Measurements from ENCODE around the gene NAP1L2.
"Not testable (repeated sequence)": the region's sequence is repeated elsewhere in the genome, so short reads cannot be mapped to it uniquely, and the experiment has no call there.

The NAP1L2 gene, protein sequence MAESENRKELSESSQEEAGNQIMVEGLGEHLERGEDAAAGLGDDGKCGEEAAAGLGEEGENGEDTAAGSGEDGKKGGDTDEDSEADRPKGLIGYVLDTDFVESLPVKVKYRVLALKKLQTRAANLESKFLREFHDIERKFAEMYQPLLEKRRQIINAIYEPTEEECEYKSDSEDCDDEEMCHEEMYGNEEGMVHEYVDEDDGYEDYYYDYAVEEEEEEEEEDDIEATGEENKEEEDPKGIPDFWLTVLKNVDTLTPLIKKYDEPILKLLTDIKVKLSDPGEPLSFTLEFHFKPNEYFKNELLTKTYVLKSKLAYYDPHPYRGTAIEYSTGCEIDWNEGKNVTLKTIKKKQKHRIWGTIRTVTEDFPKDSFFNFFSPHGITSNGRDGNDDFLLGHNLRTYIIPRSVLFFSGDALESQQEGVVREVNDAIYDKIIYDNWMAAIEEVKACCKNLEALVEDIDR

DNA sequence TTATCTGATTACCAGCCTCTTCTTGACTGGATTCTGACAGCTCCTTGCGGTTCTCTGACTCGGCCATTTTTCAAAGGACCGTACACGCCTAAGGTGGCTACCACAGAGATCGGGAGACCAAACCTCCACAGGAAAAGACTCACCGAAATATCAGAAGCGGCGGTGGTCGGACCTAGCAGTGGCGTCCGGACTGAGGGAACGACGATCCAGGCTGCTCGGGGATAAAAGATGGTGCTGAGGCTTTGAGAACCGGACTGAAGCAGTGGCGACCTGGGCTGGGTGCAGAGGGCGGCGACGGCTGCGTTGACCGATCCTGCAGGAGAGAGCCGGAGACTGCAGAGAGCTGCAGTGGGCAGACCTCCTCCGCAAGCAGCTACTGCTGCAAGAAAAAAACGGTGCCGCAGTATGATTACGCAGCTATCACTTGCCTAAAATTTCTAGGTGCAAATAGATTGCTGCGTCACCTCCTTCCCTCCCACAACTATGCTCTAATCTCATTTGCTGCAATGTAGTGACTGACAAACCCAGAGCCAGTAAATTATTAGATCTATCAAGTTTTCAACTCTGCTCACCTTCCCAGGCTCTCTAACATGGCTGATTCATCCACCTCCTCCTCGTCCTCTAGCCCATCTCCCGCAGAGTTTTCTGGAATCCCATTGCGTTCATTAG is at the start of gene NAP1L2:
NAP1L2 (minus strand) TSS at position 426 of the 669 bp plus-strand sequence; CDS start at position 67, 359 bp downstream.
- DNase-seq (ENCODE audit: low spot score), result no peak

DNA sequence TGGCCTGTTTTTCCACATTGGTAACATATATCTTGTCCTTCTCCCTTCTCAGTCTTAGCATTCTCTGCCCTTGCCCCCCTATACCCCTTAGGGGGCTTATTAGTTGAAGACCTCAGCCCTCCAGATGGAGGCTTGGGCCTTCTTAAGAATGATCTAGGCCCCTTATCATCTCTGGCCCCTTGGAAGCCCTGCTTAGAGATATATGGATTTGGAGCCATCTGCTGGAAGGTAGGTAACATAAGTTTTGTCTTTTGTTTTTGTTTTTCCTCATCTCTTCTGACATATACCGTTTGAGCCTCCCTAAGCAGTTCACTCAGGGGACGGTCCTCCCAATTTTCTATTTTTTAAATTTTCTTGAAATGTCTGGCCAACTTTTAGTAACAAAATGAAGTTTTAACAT is 48.3 kb upstream of the NAP1L2 start:
- no peak for DNase-seq (ENCODE audit: low spot score)

DNA sequence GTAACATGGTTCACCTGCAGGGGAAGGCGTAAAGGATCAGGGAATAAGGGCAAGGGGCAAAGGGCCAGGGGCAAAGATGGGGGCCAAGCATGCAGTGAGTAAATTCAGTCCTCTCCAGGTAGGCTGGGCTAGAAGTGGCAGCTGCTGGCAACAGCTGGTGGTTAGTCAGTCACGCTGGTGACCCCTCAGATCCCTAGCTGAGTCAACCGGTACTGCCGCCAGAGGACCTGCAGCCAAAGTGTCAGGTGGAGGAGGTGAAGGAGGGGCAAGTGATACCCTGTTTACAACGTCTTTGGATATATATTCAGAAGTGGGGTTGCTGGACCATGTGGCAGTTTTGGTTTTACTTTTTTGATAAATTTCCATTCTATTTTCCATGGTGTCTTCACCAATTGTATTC is 24.6 kb upstream of the NAP1L2 start:
- DNase-seq (ENCODE audit: low spot score), result no peak

DNA sequence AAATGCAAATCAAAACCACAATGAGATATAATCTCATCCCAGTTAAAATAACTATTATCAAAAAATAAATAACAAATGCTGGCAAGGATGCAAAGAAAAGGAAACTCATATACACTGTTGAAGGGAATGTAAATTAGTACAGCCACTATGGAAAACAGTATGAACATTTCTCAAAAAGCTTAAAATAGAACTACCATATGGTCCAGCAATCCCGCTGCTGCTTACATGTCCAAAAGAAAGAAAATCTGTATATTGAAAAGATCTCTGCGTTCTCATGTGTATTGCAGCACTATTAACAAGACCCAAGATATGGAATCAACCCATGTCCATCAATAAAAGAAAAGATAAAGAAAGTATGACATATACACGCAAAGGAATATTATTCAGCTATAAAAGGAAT is 3.0 kb upstream of the NAP1L2 start:
- no peak for DNase-seq (ENCODE audit: low spot score)

DNA sequence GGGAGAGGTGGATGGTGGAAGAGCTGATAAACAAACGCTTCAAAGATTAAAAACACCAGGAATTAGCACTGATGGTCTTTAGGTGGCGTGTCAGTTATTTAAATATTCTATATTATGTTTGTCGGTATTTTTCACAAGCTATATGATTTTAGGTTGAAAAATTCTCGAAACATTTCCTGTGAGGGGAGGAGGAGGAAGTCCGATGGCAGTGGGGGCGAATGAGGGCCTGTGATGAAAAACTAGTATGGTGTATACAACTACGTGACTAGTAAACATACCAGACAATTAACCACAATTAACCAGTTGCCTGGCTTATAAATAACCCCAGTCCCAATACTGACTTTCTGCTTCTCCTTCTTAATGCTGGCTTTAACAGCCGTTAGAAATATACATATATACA is 595 bp upstream of the NAP1L2 start:
- DNase-seq (ENCODE audit: low spot score), result no peak

DNA sequence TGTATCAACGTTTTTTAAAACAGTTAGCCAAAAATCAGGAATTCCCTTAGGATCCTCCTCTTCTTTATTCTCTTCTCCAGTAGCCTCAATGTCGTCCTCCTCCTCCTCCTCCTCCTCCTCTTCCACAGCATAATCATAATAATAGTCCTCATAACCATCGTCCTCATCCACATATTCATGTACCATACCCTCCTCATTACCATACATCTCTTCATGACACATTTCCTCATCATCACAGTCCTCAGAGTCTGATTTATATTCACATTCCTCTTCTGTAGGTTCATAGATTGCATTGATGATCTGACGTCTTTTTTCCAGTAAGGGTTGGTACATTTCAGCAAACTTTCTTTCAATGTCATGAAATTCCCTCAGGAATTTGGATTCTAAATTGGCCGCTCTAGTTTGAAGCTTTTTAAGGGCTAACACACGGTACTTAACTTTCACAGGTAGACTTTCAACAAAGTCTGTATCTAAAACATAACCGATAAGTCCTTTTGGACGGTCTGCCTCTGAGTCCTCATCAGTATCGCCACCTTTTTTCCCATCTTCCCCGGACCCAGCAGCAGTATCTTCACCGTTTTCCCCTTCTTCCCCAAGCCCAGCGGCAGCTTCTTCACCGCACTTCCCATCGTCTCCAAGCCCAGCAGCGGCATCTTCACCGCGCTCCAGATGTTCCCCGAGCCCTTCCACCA is 771 bp downstream of the NAP1L2 start:
- DNase-seq (ENCODE audit: low spot score), result no peak

DNA sequence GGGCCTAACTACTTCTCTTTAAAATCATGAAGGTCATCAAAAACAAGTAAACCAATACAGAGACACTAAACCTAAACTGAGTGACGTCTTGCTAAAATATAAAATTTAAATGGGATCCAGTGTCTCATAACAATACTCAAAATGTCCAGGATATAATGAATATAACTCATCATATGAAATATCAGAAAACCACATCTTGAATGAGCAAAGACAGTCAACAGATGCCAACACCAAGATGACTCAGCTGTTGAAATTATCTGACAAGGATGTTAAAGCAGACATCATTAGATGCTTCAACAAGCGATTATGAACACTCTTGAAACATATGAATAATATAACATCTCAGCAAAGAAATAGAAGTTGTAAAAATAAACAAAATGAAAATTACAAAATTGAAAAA is 8.3 kb downstream of the NAP1L2 start:
- DNase-seq (ENCODE audit: low spot score), result no peak

DNA sequence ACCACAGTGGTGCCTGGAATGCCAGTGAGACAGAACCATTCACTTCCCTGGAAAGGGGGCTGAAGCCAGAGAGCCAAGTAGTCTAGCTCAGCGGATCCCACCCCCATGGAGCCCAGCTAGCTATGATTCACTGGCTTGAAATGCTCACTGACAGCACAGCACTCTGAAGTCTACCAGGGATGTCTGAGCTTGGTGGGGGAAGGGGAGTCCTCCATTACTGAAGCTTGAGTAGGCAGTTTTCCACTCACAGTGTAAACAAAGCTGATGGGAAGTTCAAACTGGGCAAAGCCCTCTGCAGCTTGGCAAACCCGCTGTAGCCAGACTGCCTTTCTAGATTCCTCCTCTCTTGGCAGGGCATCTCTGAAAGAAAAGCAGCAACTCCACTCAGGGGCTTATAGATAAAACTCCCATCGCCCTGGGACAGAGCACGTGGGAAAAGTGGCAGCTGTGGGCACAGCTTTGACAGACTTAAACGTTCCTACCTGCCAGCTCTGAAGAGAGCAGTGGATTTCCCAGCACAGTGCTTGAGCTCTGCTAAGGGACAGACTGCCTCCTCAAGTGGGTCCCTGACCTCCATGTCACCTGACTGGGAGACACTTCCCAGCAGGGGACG is 32.0 kb downstream of the NAP1L2 start:
- no peak for DNase-seq (ENCODE audit: low spot score)

DNA sequence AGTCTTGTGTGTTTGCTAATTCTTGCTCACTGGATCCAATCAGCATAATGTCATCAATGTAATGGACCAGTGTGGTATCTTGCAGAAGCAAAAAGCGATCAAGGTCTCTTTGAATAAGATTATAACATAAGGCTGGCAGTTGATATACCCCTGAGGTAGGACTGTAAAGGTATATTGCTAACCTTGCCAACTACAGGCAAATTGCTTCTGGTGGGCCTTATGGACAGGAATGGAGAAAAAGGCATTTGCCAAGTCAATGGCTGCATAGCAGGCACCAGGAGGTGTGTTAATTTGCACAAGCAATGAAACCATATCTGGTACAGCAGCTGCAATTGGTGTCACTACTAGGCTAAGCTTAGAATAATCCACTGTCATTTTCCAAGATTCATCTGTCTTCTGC is 45.7 kb downstream of the NAP1L2 start:
- DNase-seq (ENCODE audit: low spot score), result not testable (repeated sequence)
